Activated CD8-positive, alpha-beta memory T cell treated with anti-CD3 and anti-CD28 coated beads, Interleukin-2, amount 50 U/mL, for 24 hours (primary cell): ENCODE data around the gene URGCP.

Source experiments
- DNase-seq: peaks from one replicate; pipeline ENCODE4 v3.0.0-alpha.2; 2020; ENCODE audit errors: extremely low read depth

URGCP gene

GRCh38 chr7:43906331-43907010, at the start of gene URGCP:
URGCP (minus strand) TSS chr7:43906596; CDS start chr7:43906575, 21 bp downstream.
- DNase-seq: no peak

- no peak for DNase-seq
Measured at GRCh38 chr7:43956027-43956426, 49.6 kb upstream of the URGCP start.

GRCh38 chr7:43954524-43955228, 48.3 kb upstream of the URGCP start:
- DNase-seq: no peak

GRCh38 chr7:43953071-43953470, 46.7 kb upstream of the URGCP start:
- no peak for DNase-seq

- no peak for DNase-seq
Measured at GRCh38 chr7:43952028-43952427, 45.6 kb upstream of the URGCP start.

GRCh38 chr7:43944286-43944685, 37.9 kb upstream of the URGCP start:
- no peak for DNase-seq

- no peak for DNase-seq
Measured at GRCh38 chr7:43943417-43944187, 37.2 kb upstream of the URGCP start.

- no peak for DNase-seq
Measured at GRCh38 chr7:43942997-43943396, 36.6 kb upstream of the URGCP start.

- DNase-seq: no peak
Measured at GRCh38 chr7:43942250-43942649, 35.9 kb upstream of the URGCP start.

GRCh38 chr7:43938892-43939482, 32.6 kb upstream of the URGCP start:
- no peak for DNase-seq

- no peak for DNase-seq
Measured at GRCh38 chr7:43937444-43937843, 31.0 kb upstream of the URGCP start.

GRCh38 chr7:43933902-43934560, 27.6 kb upstream of the URGCP start:
- DNase-seq: no peak

- DNase-seq: no peak
Measured at GRCh38 chr7:43931346-43931745, 24.9 kb upstream of the URGCP start.

GRCh38 chr7:43929529-43930457, 23.4 kb upstream of the URGCP start:
- DNase-seq: no peak

- no peak for DNase-seq
Measured at GRCh38 chr7:43927810-43928209, 21.4 kb upstream of the URGCP start.

GRCh38 chr7:43926798-43927123, 20.4 kb upstream of the URGCP start:
- DNase-seq: no peak

GRCh38 chr7:43925984-43926797, 19.8 kb upstream of the URGCP start, which contains the start of gene UBE2D4:
UBE2D4 (plus strand) TSS chr7:43926436; CDS start chr7:43926533, 97 bp downstream.
- peak; percentile 69 for DNase-seq

- no peak for DNase-seq
Measured at GRCh38 chr7:43922726-43923125, 16.3 kb upstream of the URGCP start.

GRCh38 chr7:43921423-43921822, 15.0 kb upstream of the URGCP start:
- no peak for DNase-seq

GRCh38 chr7:43915907-43916306, 9.5 kb upstream of the URGCP start:
- DNase-seq: no peak
